HL-60 (cell line): Measurements from ENCODE around the gene ALAD.

ENCODE experiments used
- DNase-seq, 2 experiments: peaks; one replicate each; pipeline ENCODE4 v3.0.0-alpha.2; 2010 to 2020; ENCODE audit warnings: low read depth in 1 of 2, low spot score in 1 of 2
- H3K27ac ChIP-seq: fragments of 250-450 bp; sonication (Bioruptor Pico); replicated peaks from 2 replicates; pipeline ENCODE4 v1.5.1; 2020; ENCODE audit warnings: mild to moderate bottlenecking, moderate library complexity
- H3K27me3 ChIP-seq: fragments of 250-450 bp; sonication (Bioruptor Pico); 2 replicates; pipeline ENCODE4 v1.5.1; 2021; ENCODE audit warnings: mild to moderate bottlenecking, moderate library complexity; ENCODE audit not compliant: insufficient read depth, poor library complexity, severe bottlenecking
- H3K4me3 ChIP-seq: replicated peaks from 2 replicates; pipeline ENCODE4 v1.5.1; 2011; ENCODE audit warnings: mild to moderate bottlenecking, control low read depth, low read length; ENCODE audit not compliant: insufficient read depth
- GABPA ChIP-seq: IDR thresholded peaks from 2 replicates; pipeline ENCODE4 v1.6.1; 2012; ENCODE audit warnings: low read depth
- POLR2AphosphoS5 ChIP-seq: IDR thresholded peaks from 2 replicates; pipeline ENCODE4 v1.6.1; 2012; ENCODE audit warnings: low read depth
- SPI1 ChIP-seq: IDR thresholded peaks from 2 replicates; pipeline ENCODE4 v1.6.1; 2012; ENCODE audit warnings: low read depth, mild to moderate bottlenecking, borderline replicate concordance
- TF ChIP-seq, protein P1 (sequence below): IDR thresholded peaks from 2 replicates; pipeline ENCODE4 v1.6.1; 2012; ENCODE audit warnings: low read depth; ENCODE audit not compliant: insufficient replicate concordance
- TF ChIP-seq, protein P2 (sequence below): IDR thresholded peaks from one replicate; pipeline ENCODE4 v1.5.1; 2011; ENCODE audit warnings: low read length, control low read depth, inconsistent platforms; ENCODE audit not compliant: insufficient read depth

The ALAD gene

DNA sequence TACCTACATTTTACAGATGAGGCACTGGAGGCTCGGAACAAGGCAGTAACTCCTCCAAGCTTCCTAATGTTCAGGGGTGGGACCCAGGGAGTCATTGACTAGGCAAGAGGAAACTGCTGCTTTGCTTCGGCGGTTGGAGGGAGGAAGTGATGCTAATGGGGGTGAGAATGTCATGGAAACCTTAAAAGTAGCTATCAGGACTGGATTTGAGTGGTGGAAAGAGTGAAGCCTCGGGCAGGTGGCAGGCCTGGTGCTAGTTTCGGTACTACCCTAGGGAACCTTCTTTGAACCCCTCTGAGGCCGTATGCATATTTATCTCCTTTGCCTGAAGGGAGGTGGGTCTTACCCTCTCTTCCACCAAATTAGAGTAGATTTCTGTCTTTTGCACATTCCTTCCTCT is 50.1 kb downstream of the ALAD start:
- DNase-seq, result peak; percentile 55 to 68
- H3K27me3 ChIP-seq, result no peaks in the 10 kb centered on the region
- no peak overlapping the region for H3K4me3 ChIP-seq
- H3K27ac ChIP-seq, result peak overlapping the region; percentile 68
- peak; percentile 53; the same call in 1 of the 2 replicates for TF ChIP-seq POLR2AphosphoS5
- TF ChIP-seq, protein P1, sequence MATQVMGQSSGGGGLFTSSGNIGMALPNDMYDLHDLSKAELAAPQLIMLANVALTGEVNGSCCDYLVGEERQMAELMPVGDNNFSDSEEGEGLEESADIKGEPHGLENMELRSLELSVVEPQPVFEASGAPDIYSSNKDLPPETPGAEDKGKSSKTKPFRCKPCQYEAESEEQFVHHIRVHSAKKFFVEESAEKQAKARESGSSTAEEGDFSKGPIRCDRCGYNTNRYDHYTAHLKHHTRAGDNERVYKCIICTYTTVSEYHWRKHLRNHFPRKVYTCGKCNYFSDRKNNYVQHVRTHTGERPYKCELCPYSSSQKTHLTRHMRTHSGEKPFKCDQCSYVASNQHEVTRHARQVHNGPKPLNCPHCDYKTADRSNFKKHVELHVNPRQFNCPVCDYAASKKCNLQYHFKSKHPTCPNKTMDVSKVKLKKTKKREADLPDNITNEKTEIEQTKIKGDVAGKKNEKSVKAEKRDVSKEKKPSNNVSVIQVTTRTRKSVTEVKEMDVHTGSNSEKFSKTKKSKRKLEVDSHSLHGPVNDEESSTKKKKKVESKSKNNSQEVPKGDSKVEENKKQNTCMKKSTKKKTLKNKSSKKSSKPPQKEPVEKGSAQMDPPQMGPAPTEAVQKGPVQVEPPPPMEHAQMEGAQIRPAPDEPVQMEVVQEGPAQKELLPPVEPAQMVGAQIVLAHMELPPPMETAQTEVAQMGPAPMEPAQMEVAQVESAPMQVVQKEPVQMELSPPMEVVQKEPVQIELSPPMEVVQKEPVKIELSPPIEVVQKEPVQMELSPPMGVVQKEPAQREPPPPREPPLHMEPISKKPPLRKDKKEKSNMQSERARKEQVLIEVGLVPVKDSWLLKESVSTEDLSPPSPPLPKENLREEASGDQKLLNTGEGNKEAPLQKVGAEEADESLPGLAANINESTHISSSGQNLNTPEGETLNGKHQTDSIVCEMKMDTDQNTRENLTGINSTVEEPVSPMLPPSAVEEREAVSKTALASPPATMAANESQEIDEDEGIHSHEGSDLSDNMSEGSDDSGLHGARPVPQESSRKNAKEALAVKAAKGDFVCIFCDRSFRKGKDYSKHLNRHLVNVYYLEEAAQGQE, result no peak
- no peak for TF ChIP-seq GABPA
- peak; percentile 91 for TF ChIP-seq SPI1

DNA sequence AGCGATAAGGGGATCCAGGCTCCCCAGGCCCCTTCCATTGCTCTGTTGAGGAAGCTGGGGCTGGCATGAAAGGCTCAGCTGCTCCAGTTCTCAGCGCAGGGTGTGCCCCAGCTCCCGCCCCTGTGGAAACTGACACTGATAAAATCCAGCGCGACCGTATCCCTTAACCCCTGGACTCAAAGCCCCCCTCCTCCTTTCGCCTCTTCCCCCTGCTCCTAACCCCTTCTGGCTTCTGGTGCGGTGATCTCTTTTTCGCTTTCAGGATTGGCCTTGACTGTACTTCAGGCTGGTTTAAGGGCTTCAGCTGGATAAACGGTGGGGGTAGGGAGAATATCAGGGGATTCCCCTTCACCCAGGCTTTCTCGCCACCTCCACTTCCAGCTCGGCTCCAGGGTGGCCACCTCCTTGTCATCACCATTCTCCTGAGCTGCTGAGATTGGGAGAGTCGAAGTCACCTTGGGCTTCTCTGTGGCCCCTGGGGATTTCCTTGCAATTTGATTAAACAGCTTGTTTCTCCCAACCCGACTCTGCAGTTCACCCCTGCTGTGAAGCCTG is 50.9 kb downstream of the ALAD start:
- Histone ChIP-seq H3K27ac (peak overlapping the region; percentile 68; the same call in 1 of the 2 replicates), H3K4me3 (peak overlapping the region; percentile 51), H3K27me3 (no peaks in the 10 kb centered on the region)
- TF ChIP-seq POLR2AphosphoS5 (no peak), GABPA (no peak), SPI1 (no peak)
- TF ChIP-seq, protein P1, result no peak
- TF ChIP-seq, protein P2, sequence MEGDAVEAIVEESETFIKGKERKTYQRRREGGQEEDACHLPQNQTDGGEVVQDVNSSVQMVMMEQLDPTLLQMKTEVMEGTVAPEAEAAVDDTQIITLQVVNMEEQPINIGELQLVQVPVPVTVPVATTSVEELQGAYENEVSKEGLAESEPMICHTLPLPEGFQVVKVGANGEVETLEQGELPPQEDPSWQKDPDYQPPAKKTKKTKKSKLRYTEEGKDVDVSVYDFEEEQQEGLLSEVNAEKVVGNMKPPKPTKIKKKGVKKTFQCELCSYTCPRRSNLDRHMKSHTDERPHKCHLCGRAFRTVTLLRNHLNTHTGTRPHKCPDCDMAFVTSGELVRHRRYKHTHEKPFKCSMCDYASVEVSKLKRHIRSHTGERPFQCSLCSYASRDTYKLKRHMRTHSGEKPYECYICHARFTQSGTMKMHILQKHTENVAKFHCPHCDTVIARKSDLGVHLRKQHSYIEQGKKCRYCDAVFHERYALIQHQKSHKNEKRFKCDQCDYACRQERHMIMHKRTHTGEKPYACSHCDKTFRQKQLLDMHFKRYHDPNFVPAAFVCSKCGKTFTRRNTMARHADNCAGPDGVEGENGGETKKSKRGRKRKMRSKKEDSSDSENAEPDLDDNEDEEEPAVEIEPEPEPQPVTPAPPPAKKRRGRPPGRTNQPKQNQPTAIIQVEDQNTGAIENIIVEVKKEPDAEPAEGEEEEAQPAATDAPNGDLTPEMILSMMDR, result no peak
- DNase-seq, result no peak

DNA sequence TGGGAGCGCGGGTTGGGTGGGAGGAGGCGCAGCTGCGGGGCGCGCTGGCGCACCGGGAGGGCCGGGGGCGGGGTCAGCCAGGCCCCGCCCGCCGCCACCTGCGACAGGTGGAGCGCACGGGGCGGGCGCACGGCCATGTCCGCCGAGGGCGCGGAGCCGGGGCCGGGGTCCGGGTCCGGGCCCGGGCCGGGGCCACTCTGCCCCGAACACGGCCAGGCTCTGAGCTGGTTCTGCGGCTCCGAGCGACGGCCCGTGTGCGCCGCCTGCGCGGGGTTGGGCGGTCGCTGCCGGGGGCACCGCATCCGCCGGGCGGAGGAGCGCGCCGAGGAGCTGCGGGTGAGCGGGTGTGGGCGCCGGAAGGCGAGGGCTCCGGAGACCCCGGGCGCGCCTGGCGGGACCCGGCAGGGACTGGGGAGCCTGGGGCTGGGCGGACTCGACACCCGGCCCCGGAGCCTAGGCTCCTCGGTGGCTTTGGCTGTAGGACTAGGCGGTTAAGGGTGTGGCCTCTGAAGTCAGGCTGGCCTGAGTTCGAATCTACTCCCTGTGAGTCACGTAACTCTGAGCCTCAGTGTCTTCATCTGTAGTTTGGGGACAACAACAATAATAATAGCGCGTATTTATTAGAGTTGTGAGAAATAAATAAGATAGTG is 51.5 kb downstream of the ALAD start, which contains the start of gene BSPRY:
TSS of gene BSPRY (plus strand) at position 97 of the 650 bp plus-strand sequence. CDS start at position 136, 39 bp downstream.
- DNase-seq, result no peak
- TF ChIP-seq GABPA (no peak), POLR2AphosphoS5 (no peak), SPI1 (no peak)
- TF ChIP-seq, protein P1, result no peak
- TF ChIP-seq, protein P2, result no peak
- peak within 1 kb of the TSS; percentile 51 for H3K4me3 ChIP-seq
- H3K27me3 ChIP-seq, result no peaks in the 10 kb centered on the region
- peak within 1 kb of the TSS; percentile 3; the same call in 1 of the 2 replicates for H3K27ac ChIP-seq
